ENCODE results near the gene CTNNA3.

The CTNNA3 gene

GRCh38 chr10:67666416-67667034 is 29.5 kb downstream of the CTNNA3 start:
- H3K4me3 ChIP-seq (ENCODE audit: low read depth, low read length), result no peak overlapping the region
- in situ Hi-C loops (cut with HindIII; ENCODE audit: low sequenced_read_pairs), result no loop called here
- TF ChIP-seq, protein P1, sequence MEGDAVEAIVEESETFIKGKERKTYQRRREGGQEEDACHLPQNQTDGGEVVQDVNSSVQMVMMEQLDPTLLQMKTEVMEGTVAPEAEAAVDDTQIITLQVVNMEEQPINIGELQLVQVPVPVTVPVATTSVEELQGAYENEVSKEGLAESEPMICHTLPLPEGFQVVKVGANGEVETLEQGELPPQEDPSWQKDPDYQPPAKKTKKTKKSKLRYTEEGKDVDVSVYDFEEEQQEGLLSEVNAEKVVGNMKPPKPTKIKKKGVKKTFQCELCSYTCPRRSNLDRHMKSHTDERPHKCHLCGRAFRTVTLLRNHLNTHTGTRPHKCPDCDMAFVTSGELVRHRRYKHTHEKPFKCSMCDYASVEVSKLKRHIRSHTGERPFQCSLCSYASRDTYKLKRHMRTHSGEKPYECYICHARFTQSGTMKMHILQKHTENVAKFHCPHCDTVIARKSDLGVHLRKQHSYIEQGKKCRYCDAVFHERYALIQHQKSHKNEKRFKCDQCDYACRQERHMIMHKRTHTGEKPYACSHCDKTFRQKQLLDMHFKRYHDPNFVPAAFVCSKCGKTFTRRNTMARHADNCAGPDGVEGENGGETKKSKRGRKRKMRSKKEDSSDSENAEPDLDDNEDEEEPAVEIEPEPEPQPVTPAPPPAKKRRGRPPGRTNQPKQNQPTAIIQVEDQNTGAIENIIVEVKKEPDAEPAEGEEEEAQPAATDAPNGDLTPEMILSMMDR (IDR thresholded peaks at IDR 0.05; ENCODE audit: low read depth, low read length), result peak; percentile 48
- peak; percentile 29 for DNase-seq (ENCODE audit: low read depth, low spot score)

GRCh38 chr10:67665491-67665890 is 30.5 kb downstream of the CTNNA3 start:
- TF ChIP-seq, protein P1 (IDR thresholded peaks at IDR 0.05; ENCODE audit: low read depth, low read length), result no peak
- in situ Hi-C loops (cut with HindIII; ENCODE audit: low sequenced_read_pairs), result no loop called here
- H3K4me3 ChIP-seq (ENCODE audit: low read depth, low read length), result no peak overlapping the region
- DNase-seq (ENCODE audit: low read depth, low spot score), result no peak

DNA sequence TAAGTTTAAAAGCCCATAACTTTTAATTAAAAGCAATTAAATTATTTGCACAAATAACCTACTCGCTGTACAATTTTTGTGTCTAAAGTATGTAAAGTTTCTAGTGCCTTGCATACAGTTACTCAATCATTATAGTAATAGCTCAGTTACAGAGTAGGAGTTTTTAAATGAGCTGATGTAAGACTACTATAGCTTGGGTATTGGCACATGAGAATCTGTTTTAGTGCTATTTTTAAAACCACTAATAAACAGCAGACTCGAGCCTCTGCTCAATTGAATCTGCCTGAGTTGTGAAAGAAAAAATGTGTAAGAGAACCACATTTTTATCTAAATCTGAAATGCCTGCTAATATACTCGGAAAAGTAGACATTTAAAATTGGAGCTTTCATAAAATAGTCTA is 31.1 kb downstream of the CTNNA3 start:
- DNase-seq (ENCODE audit: low read depth, low spot score), result no peak
- H3K4me3 ChIP-seq (ENCODE audit: low read depth, low read length), result no peak overlapping the region
- TF ChIP-seq, protein P1 (IDR thresholded peaks at IDR 0.05; ENCODE audit: low read depth, low read length), result no peak
- in situ Hi-C loops (cut with HindIII; ENCODE audit: low sequenced_read_pairs), result no loop called here

GRCh38 chr10:67663449-67664087 is 32.4 kb downstream of the CTNNA3 start:
- in situ Hi-C loops (cut with HindIII; ENCODE audit: low sequenced_read_pairs), result no loop called here
- TF ChIP-seq, protein P1 (IDR thresholded peaks at IDR 0.05; ENCODE audit: low read depth, low read length), result no peak
- no peak overlapping the region for H3K4me3 ChIP-seq (ENCODE audit: low read depth, low read length)
- DNase-seq (ENCODE audit: low read depth, low spot score), result no peak

GRCh38 chr10:67662415-67662814 is 33.6 kb downstream of the CTNNA3 start:
- in situ Hi-C loops (cut with HindIII; ENCODE audit: low sequenced_read_pairs), result no loop called here
- no peak for DNase-seq (ENCODE audit: low read depth, low spot score)
- TF ChIP-seq, protein P1 (IDR thresholded peaks at IDR 0.05; ENCODE audit: low read depth, low read length), result no peak
- no peak overlapping the region for H3K4me3 ChIP-seq (ENCODE audit: low read depth, low read length)

DNA sequence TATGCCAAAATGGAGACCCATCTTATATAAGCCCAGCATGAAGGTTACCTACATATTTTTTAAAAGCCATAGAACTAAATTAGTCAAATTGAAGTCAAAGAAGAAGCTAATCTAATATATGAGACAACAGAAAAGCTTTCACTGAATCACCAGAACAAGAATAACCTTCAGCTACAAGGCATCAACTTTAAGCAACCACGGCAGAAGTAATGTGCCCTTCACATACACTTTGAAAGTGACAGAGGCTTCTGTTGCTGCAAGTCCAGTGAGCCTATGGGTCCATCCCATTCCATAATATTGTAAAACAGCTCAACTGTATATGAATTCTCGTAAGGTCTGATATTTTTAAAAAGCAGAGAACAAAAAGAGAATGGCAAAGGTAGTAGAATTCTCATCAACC is 36.5 kb downstream of the CTNNA3 start:
- TF ChIP-seq, protein P1 (IDR thresholded peaks at IDR 0.05; ENCODE audit: low read depth, low read length), result no peak
- in situ Hi-C loops (cut with HindIII; ENCODE audit: low sequenced_read_pairs), result no loop called here
- H3K4me3 ChIP-seq (ENCODE audit: low read depth, low read length), result no peak overlapping the region
- DNase-seq (ENCODE audit: low read depth, low spot score), result no peak
